HEK293 (cell line): ENCODE results near the gene COL8A1.

ENCODE experiments used
- CTCF ChIA-PET: fragments of 350-600 bp; formaldehyde crosslinking; extraction: SDS; loops from one replicate; lab custom pipeline; 2021; ENCODE audit warnings: antibody characterized with exemption; lab: Yijun Ruan, JAX
- POLR2A ChIA-PET: fragments of 300-600 bp; formaldehyde crosslinking; extraction: SDS; loops from one replicate; lab custom pipeline; 2020; ENCODE audit warnings: antibody characterized with exemption, inconsistent platforms; lab: Yijun Ruan, JAX
- H3K27ac ChIP-seq: fragments of 200-500 bp; sonication (Bioruptor generic); 2 replicates; pipeline ENCODE4 v1.5.1; 2014; ENCODE audit warnings: low read depth, low read length, control low read depth, inconsistent platforms; ENCODE audit errors: extremely low read depth
- H3K36me3 ChIP-seq, 2 experiments: fragments of 200-500 bp in 1 of 2; sonication (Bioruptor generic) in 1 of 2; 1 replicate in 1 of 2; 2 replicates in 1 of 2; pipeline ENCODE4 v1.5.1; 2014 to 2017; ENCODE audit warnings: inconsistent platforms in 2 of 2, low read length in 2 of 2; ENCODE audit not compliant: control insufficient read depth in 2 of 2, insufficient read depth in 1 of 2
- H3K4me1 ChIP-seq: fragments of 200-500 bp; sonication (Bioruptor generic); 2 replicates; pipeline ENCODE4 v1.5.1; 2014; ENCODE audit warnings: mild to moderate bottlenecking, low read length, inconsistent platforms; ENCODE audit not compliant: control insufficient read depth, insufficient read depth
- H3K4me3 ChIP-seq: 2 replicates; pipeline ENCODE4 v1.5.1; 2011; ENCODE audit warnings: low read depth, mild to moderate bottlenecking, control low read depth, low read length, moderate library complexity
- H3K9me3 ChIP-seq: fragments of 200-500 bp; sonication (Bioruptor generic); 2 replicates; pipeline ENCODE4 v1.5.1; 2014; ENCODE audit warnings: low read depth, low read length, inconsistent platforms; ENCODE audit not compliant: control insufficient read depth, insufficient read depth
- PRDM2 ChIP-seq: fragments of 450-650 bp; formaldehyde crosslinking; IDR thresholded peaks from 2 replicates; pipeline ENCODE4 v1.5.1; 2016; ENCODE audit warnings: missing biosample characterization, missing genetic modification characterization, borderline replicate concordance
- SP3 ChIP-seq: fragments of 450-650 bp; formaldehyde crosslinking; IDR thresholded peaks from 2 replicates; pipeline ENCODE4 v1.5.1; 2016; ENCODE audit warnings: missing biosample characterization, missing genetic modification characterization
- SP7 ChIP-seq: fragments of 450-650 bp; formaldehyde crosslinking; IDR thresholded peaks from 2 replicates; pipeline ENCODE4 v1.5.1; 2016; ENCODE audit warnings: missing biosample characterization, missing genetic modification characterization
- YY1 ChIP-seq: fragments of 450-650 bp; formaldehyde crosslinking; IDR thresholded peaks from 2 replicates; pipeline ENCODE4 v1.5.1; 2018; ENCODE audit warnings: missing biosample characterization, missing genetic modification characterization
- ZEB2 ChIP-seq: fragments of 450-650 bp; formaldehyde crosslinking; IDR thresholded peaks from 2 replicates; pipeline ENCODE4 v1.5.1; 2016; ENCODE audit warnings: missing biosample characterization, missing genetic modification characterization
- ZNF10 ChIP-seq: fragments of 450-650 bp; formaldehyde crosslinking; IDR thresholded peaks from 2 replicates; pipeline ENCODE4 v1.5.1; 2017; ENCODE audit warnings: missing biosample characterization, missing genetic modification characterization
- ZNF121 ChIP-seq: fragments of 450-650 bp; formaldehyde crosslinking; IDR thresholded peaks from 2 replicates; pipeline ENCODE4 v1.5.1; 2016; ENCODE audit warnings: missing biosample characterization, missing genetic modification characterization
- ZNF292 ChIP-seq: fragments of 450-650 bp; formaldehyde crosslinking; IDR thresholded peaks from 2 replicates; pipeline ENCODE4 v1.5.1; 2016; ENCODE audit warnings: low read depth, missing biosample characterization, missing genetic modification characterization, borderline replicate concordance
- ZNF501 ChIP-seq: fragments of 450-650 bp; formaldehyde crosslinking; IDR thresholded peaks from 2 replicates; pipeline ENCODE4 v1.5.1; 2016; ENCODE audit warnings: missing biosample characterization, missing genetic modification characterization
- ZNF639 ChIP-seq: fragments of 450-650 bp; formaldehyde crosslinking; IDR thresholded peaks from 2 replicates; pipeline ENCODE4 v1.5.1; 2016; ENCODE audit warnings: missing biosample characterization, missing genetic modification characterization
- ZNF660 ChIP-seq: fragments of 450-650 bp; IDR thresholded peaks from 2 replicates; pipeline ENCODE4 v1.5.1; 2018; ENCODE audit warnings: missing biosample characterization, mild to moderate bottlenecking, missing genetic modification characterization
- ZNF701 ChIP-seq: fragments of 450-650 bp; formaldehyde crosslinking; IDR thresholded peaks from 2 replicates; pipeline ENCODE4 v1.5.1; 2016; ENCODE audit warnings: missing biosample characterization, missing genetic modification characterization
- ZSCAN23 ChIP-seq: fragments of 450-650 bp; formaldehyde crosslinking; IDR thresholded peaks from 2 replicates; pipeline ENCODE4 v1.5.1; 2016; ENCODE audit warnings: missing biosample characterization, missing genetic modification characterization
- TF ChIP-seq, protein P1 (sequence below): fragments of 450-650 bp; formaldehyde crosslinking; IDR thresholded peaks from 2 replicates; pipeline ENCODE4 v1.5.1; 2017; ENCODE audit warnings: missing biosample characterization, missing genetic modification characterization
- TF ChIP-seq, protein P2 (sequence below): fragments of 450-650 bp; formaldehyde crosslinking; IDR thresholded peaks from 2 replicates; pipeline ENCODE4 v1.5.1; 2017; ENCODE audit warnings: missing biosample characterization, missing genetic modification characterization

The COL8A1 gene

DNA sequence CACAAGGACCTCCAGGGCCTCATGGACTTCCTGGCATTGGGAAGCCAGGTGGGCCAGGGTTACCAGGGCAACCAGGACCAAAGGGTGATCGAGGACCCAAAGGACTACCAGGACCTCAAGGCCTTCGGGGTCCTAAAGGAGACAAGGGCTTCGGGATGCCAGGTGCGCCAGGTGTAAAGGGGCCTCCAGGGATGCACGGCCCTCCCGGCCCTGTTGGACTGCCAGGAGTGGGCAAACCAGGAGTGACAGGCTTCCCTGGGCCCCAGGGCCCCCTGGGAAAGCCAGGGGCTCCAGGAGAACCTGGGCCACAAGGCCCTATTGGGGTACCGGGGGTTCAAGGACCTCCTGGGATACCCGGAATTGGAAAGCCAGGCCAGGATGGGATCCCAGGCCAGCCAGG, 156.1 kb downstream of the COL8A1 start (continued):
- TF ChIP-seq SP7 (tag by site-specific recombination) = no peak
- TF ChIP-seq, all 188 proteins: peak for 0

DNA sequence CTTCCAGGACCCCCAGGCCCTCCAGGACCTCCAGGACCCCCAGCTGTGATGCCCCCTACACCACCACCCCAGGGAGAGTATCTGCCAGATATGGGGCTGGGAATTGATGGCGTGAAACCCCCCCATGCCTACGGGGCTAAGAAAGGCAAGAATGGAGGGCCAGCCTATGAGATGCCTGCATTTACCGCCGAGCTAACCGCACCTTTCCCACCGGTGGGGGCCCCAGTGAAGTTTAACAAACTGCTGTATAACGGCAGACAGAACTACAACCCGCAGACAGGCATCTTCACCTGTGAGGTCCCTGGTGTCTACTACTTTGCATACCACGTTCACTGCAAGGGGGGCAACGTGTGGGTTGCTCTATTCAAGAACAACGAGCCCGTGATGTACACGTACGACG, 157.2 kb downstream of the COL8A1 start:
- H3K27ac ChIP-seq = no peak overlapping the region
- POLR2A ChIA-PET = no interaction called here
- CTCF ChIA-PET = no interaction called here

More for the DNA sequence above, 157.2 kb downstream of the COL8A1 start:
- TF ChIP-seq ZNF660 (tag by site-specific recombination) (no peak), PRDM2 (tag by site-specific recombination) (no peak), SP3 (tag by site-specific recombination) (no peak), ZNF639 (tag by site-specific recombination) (no peak), ZNF501 (no peak), ZNF292 (tag by site-specific recombination) (no peak), ZEB2 (tag by site-specific recombination) (no peak), ZSCAN23 (tag by site-specific recombination) (no peak), ZNF121 (tag by site-specific recombination) (no peak), ZNF10 (tag by site-specific recombination) (no peak), YY1 (tag by site-specific recombination) (no peak), ZNF701 (no peak)
- TF ChIP-seq, protein P1, sequence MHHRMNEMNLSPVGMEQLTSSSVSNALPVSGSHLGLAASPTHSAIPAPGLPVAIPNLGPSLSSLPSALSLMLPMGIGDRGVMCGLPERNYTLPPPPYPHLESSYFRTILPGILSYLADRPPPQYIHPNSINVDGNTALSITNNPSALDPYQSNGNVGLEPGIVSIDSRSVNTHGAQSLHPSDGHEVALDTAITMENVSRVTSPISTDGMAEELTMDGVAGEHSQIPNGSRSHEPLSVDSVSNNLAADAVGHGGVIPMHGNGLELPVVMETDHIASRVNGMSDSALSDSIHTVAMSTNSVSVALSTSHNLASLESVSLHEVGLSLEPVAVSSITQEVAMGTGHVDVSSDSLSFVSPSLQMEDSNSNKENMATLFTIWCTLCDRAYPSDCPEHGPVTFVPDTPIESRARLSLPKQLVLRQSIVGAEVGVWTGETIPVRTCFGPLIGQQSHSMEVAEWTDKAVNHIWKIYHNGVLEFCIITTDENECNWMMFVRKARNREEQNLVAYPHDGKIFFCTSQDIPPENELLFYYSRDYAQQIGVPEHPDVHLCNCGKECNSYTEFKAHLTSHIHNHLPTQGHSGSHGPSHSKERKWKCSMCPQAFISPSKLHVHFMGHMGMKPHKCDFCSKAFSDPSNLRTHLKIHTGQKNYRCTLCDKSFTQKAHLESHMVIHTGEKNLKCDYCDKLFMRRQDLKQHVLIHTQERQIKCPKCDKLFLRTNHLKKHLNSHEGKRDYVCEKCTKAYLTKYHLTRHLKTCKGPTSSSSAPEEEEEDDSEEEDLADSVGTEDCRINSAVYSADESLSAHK (tag by site-specific recombination) = no peak
- TF ChIP-seq, protein P2, sequence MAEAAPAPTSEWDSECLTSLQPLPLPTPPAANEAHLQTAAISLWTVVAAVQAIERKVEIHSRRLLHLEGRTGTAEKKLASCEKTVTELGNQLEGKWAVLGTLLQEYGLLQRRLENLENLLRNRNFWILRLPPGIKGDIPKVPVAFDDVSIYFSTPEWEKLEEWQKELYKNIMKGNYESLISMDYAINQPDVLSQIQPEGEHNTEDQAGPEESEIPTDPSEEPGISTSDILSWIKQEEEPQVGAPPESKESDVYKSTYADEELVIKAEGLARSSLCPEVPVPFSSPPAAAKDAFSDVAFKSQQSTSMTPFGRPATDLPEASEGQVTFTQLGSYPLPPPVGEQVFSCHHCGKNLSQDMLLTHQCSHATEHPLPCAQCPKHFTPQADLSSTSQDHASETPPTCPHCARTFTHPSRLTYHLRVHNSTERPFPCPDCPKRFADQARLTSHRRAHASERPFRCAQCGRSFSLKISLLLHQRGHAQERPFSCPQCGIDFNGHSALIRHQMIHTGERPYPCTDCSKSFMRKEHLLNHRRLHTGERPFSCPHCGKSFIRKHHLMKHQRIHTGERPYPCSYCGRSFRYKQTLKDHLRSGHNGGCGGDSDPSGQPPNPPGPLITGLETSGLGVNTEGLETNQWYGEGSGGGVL (tag by site-specific recombination) = no peak
- Histone ChIP-seq H3K9me3 (no peaks in the 10 kb centered on the region), H3K4me3 (no peak overlapping the region), H3K4me1 (no peaks in the 10 kb centered on the region), H3K36me3 (no peaks in the 10 kb centered on the region)
